Neural progenitor cell (in vitro differentiated cells): ENCODE results near the gene GPRIN3.

ENCODE experiments used
- EZH2 ChIP-seq: fragments of 200-600 bp; sonication (generic); IDR thresholded peaks from 2 replicates; pipeline ENCODE4 v1.6.1; 2017; ENCODE audit warnings: antibody characterized with exemption, mild to moderate bottlenecking, moderate library complexity
- EZH2phosphoT487 ChIP-seq: fragments of 200-600 bp; sonication (generic); IDR thresholded peaks from 2 replicates; pipeline ENCODE4 v1.6.1; 2017; ENCODE audit warnings: antibody characterized with exemption
- TF ChIP-seq, protein P1 (sequence below): fragments of 200-600 bp; sonication (generic); IDR thresholded peaks from 2 replicates; pipeline ENCODE4 v1.5.1; 2017; ENCODE audit warnings: antibody characterized with exemption, mild to moderate bottlenecking

GRCh38 chr4:89301003-89301402, 6.6 kb downstream of the GPRIN3 start:
- TF ChIP-seq EZH2: no peak
- TF ChIP-seq, protein P1, sequence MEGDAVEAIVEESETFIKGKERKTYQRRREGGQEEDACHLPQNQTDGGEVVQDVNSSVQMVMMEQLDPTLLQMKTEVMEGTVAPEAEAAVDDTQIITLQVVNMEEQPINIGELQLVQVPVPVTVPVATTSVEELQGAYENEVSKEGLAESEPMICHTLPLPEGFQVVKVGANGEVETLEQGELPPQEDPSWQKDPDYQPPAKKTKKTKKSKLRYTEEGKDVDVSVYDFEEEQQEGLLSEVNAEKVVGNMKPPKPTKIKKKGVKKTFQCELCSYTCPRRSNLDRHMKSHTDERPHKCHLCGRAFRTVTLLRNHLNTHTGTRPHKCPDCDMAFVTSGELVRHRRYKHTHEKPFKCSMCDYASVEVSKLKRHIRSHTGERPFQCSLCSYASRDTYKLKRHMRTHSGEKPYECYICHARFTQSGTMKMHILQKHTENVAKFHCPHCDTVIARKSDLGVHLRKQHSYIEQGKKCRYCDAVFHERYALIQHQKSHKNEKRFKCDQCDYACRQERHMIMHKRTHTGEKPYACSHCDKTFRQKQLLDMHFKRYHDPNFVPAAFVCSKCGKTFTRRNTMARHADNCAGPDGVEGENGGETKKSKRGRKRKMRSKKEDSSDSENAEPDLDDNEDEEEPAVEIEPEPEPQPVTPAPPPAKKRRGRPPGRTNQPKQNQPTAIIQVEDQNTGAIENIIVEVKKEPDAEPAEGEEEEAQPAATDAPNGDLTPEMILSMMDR: no peak
- no peak for TF ChIP-seq EZH2phosphoT487
